ENCODE data around the gene UNC13D. TPM values are rescaled to one million over a fixed set of nuclear protein-coding genes. Genes with fewer than 3 reads are reported as not detected.

Gene UNC13D
- total and polyA plus RNA-seq, 2 of the 4 experiments (the other 2 are of a cell fraction): under 0.01 to 0.31 TPM

GRCh38 chr17:75891605-75892555 lies 47.7 kb upstream of the UNC13D start:
- H2AK5ac ChIP-seq (ENCODE audit: low read depth, low read length): no peak overlapping the region; the same call in 1 of the 2 replicates
- CTCF ChIA-PET: no interaction called here
- H2AK9ac ChIP-seq (replicated peaks; ENCODE audit: low read depth, low read length, poor library complexity): peak overlapping the region; percentile 65
- POLR2A ChIA-PET (ENCODE audit: unreplicated experiment): no interaction called here
- dilution Hi-C loops (cut with HindIII; ENCODE audit: low sequenced_read_pairs, unreplicated experiment) (no loop called here), in situ Hi-C loops (cut with MboI; ENCODE audit: low sequenced_read_pairs) (no loop called here), intact Hi-C loops (cut with micrococcal nuclease) (no loop called here)
- peaks cover 12% of the 10 kb centered on the region; the same call in 1 of the 2 replicates for H3K9me1 ChIP-seq (ENCODE audit: insufficient read depth, low read length)
- H3K4ac ChIP-seq (ENCODE audit: low read depth, low read length): no peak overlapping the region
- peaks cover 5% of the 10 kb centered on the region; the same call in 1 of the 2 replicates for H3K4me1 ChIP-seq (ENCODE audit: control insufficient read depth, insufficient read depth, low read length)
- H2BK15ac ChIP-seq (ENCODE audit: low read depth, low read length): no peak overlapping the region
- no peak for DNase-seq
- whole genome bisulfite sequencing, 2 experiments (ENCODE audit: extremely low coverage in 2 of 2, insufficient read length in 1 of 2): 87% methylated on average over 13 of the region's 32 CpGs; no CpG with 5 or more reads in 1 of the 2 experiments
- no peak overlapping the region for H3K23ac ChIP-seq (ENCODE audit: low read depth, low read length)
- no peak overlapping the region for H3K14ac ChIP-seq (replicated peaks; ENCODE audit: low read depth, low read length)
- no peak overlapping the region for H3K4me2 ChIP-seq (ENCODE audit: low read depth, low read length)
- H4K91ac ChIP-seq (ENCODE audit: insufficient read depth, low read depth, low read length): no peak overlapping the region
- H3K9me3 ChIP-seq (ENCODE audit: control insufficient read depth, insufficient read depth, low read length): no peaks in the 10 kb centered on the region
- H3K36me3 ChIP-seq (ENCODE audit: control insufficient read depth, insufficient read depth, low read length): peaks cover 19% of the 10 kb centered on the region
- peaks cover 9 to 39% of the 10 kb centered on the region in 2 experiments; a peak in 3 of 4 replicates for H3K79me1 ChIP-seq (ENCODE audit: low read depth in 1 of 2, low read length in 2 of 2)
- no peak overlapping the region for H2BK5ac ChIP-seq (ENCODE audit: low read depth, low read length, poor library complexity, severe bottlenecking)
- ATAC-seq (ENCODE audit: low read depth): no peak
- H3K4me3 ChIP-seq (ENCODE audit: insufficient read depth, low read depth, low read length): no peak overlapping the region
- H3K9ac ChIP-seq (ENCODE audit: low read depth, low read length): no peak overlapping the region
- no peak overlapping the region for H3K18ac ChIP-seq (ENCODE audit: low read depth, low read length)
- H2BK20ac ChIP-seq (ENCODE audit: low read depth, low read length): no peak overlapping the region
- peak overlapping the region; percentile 58 for H2AFZ ChIP-seq (replicated peaks; ENCODE audit: low read length, poor library complexity)
- H3K27me3 ChIP-seq (ENCODE audit: control insufficient read depth, insufficient read depth, low read length): no peaks in the 10 kb centered on the region
- peaks cover 4% of the 10 kb centered on the region; the same call in 1 of the 2 replicates for H4K20me1 ChIP-seq (ENCODE audit: insufficient read depth, low read length)
- no peak overlapping the region for H4K5ac ChIP-seq (ENCODE audit: low read depth, low read length)
- H3K27ac ChIP-seq (ENCODE audit: insufficient read depth, low read length): no peak overlapping the region
- H2BK120ac ChIP-seq (ENCODE audit: low read depth, low read length): no peak overlapping the region
- no peak overlapping the region for H4K8ac ChIP-seq (ENCODE audit: low read depth in 2 of 2, low read length in 2 of 2)
- H3K56ac ChIP-seq (ENCODE audit: extremely low read depth, insufficient read depth, low read length): no peak overlapping the region
- BruUV-seq (replicated peaks): no TSS peak
- TF ChIP-seq CHD1 (IDR thresholded peaks at IDR 0.05; ENCODE audit: low read depth, low read length): no peak
- TF ChIP-seq MXI1 (IDR thresholded peaks at IDR 0.05; ENCODE audit: borderline replicate concordance, low read depth, low read length): no peak
- no peak for TF ChIP-seq CEBPB (IDR thresholded peaks at IDR 0.05; ENCODE audit: low read depth, low read length)
- no peak for TF ChIP-seq RAD21 (IDR thresholded peaks at IDR 0.05; ENCODE audit: low read length)
- TF ChIP-seq CTCF (conservative IDR thresholded peaks at IDR 0.05; ENCODE audit: low read depth, low read length): no peak
- no peak for TF ChIP-seq USF2 (IDR thresholded peaks at IDR 0.05; ENCODE audit: low read depth, low read length)
- TF ChIP-seq RFX5 (IDR thresholded peaks at IDR 0.05; ENCODE audit: low read depth, low read length): no peak
- no peak for TF ChIP-seq MAFK (IDR thresholded peaks at IDR 0.05; ENCODE audit: low read depth, low read length)
- no peak for TF ChIP-seq NFE2L2 (IDR thresholded peaks at IDR 0.05; ENCODE audit: low read depth, low read length)
- no peak for TF ChIP-seq SMC3 (IDR thresholded peaks at IDR 0.05; ENCODE audit: low read depth, low read length)
- no peak for TF ChIP-seq RCOR1 (IDR thresholded peaks at IDR 0.05; ENCODE audit: insufficient replicate concordance, low read length)
- TF ChIP-seq MAZ (IDR thresholded peaks at IDR 0.05; ENCODE audit: borderline replicate concordance, low read depth, low read length): no peak
- no peak for TF ChIP-seq FOS (IDR thresholded peaks at IDR 0.05; ENCODE audit: low read depth, low read length)
- no peak for TF ChIP-seq POLR2A (IDR thresholded peaks at IDR 0.05; ENCODE audit: low read depth, low read length)

Data from IMR-90 (cell line).